Breast epithelium (tissue), 3 donors: Measurements from ENCODE around the gene TKTL1.

Experiments used
- POLR2A ChIP-seq: fragments of 450-650 bp; IDR thresholded peaks from one replicate; pipeline ENCODE4 v1.6.1; 2016; ENCODE audit warnings: antibody characterized with exemption, mild to moderate bottlenecking, moderate library complexity
- POLR2AphosphoS5 ChIP-seq, 3 donors: sonication (generic); formaldehyde crosslinking; IDR thresholded peaks; one replicate each; pipeline ENCODE4 v1.6.1; 2017; ENCODE audit warnings: antibody characterized with exemption in 3 of 3
- TF ChIP-seq, protein P1 (sequence below), 3 donors: fragments of 450-650 bp; IDR thresholded peaks; one replicate each; pipeline ENCODE4 v1.5.1; 2016 to 2017; ENCODE audit warnings: antibody characterized with exemption in 3 of 3, mild to moderate bottlenecking in 3 of 3, moderate library complexity in 3 of 3

GRCh38 chrX:154355776-154356140 is 60.2 kb downstream of the TKTL1 start:
- TF ChIP-seq POLR2A (no peak), POLR2AphosphoS5 (IDR thresholded peaks at IDR 0.05) (no peak)
- TF ChIP-seq, protein P1, sequence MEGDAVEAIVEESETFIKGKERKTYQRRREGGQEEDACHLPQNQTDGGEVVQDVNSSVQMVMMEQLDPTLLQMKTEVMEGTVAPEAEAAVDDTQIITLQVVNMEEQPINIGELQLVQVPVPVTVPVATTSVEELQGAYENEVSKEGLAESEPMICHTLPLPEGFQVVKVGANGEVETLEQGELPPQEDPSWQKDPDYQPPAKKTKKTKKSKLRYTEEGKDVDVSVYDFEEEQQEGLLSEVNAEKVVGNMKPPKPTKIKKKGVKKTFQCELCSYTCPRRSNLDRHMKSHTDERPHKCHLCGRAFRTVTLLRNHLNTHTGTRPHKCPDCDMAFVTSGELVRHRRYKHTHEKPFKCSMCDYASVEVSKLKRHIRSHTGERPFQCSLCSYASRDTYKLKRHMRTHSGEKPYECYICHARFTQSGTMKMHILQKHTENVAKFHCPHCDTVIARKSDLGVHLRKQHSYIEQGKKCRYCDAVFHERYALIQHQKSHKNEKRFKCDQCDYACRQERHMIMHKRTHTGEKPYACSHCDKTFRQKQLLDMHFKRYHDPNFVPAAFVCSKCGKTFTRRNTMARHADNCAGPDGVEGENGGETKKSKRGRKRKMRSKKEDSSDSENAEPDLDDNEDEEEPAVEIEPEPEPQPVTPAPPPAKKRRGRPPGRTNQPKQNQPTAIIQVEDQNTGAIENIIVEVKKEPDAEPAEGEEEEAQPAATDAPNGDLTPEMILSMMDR (IDR thresholded peaks at IDR 0.05) = no peak
